Mesothelial cell of epicardium (in vitro differentiated cells): ENCODE measurements around the gene TBCD. TPM values are rescaled to one million over a fixed set of nuclear protein-coding genes. Genes with fewer than 3 reads are reported as not detected.

Source experiments
- DNase-seq, 2 experiments: peaks; one replicate each; pipeline ENCODE4 v3.0.0; 2021; ENCODE audit warnings: low spot score in 2 of 2; ENCODE audit not compliant: unreplicated experiment in 2 of 2
- H3K27ac Mint-ChIP-seq: 2 replicates; pipeline ENCODE4 v1.8.0; 2021; ENCODE audit warnings: mixed read lengths
- H3K27me3 Mint-ChIP-seq: 2 replicates; pipeline ENCODE4 v1.8.0; 2021; ENCODE audit warnings: low read depth, mixed read lengths
- H3K36me3 Mint-ChIP-seq: 2 replicates; pipeline ENCODE4 v1.8.0; 2021; ENCODE audit warnings: mixed read lengths
- H3K4me1 Mint-ChIP-seq: 2 replicates; pipeline ENCODE4 v1.8.0; 2021; ENCODE audit warnings: mixed read lengths
- H3K4me3 Mint-ChIP-seq: 2 replicates; pipeline ENCODE4 v1.8.0; 2021; ENCODE audit warnings: mild to moderate bottlenecking, moderate library complexity, mixed read lengths
- H3K9me3 Mint-ChIP-seq: 2 replicates; pipeline ENCODE4 v1.8.0; 2021; ENCODE audit warnings: mixed read lengths
- total RNA-seq: library from RNA; stranded (reverse); gene quantifications from 3 replicates; pipeline ENCODE4 v1.2.1, GENCODE V29; 2021
- TF ChIP-seq, protein P1 (sequence below): fragments of 200-600 bp; sonication (generic); IDR thresholded peaks from one replicate; pipeline ENCODE4 v1.5.0; 2021; ENCODE audit warnings: antibody characterized with exemption; ENCODE audit not compliant: unreplicated experiment

The TBCD gene
- total RNA-seq, 1 donor from 2014 or later = 117 TPM

DNA sequence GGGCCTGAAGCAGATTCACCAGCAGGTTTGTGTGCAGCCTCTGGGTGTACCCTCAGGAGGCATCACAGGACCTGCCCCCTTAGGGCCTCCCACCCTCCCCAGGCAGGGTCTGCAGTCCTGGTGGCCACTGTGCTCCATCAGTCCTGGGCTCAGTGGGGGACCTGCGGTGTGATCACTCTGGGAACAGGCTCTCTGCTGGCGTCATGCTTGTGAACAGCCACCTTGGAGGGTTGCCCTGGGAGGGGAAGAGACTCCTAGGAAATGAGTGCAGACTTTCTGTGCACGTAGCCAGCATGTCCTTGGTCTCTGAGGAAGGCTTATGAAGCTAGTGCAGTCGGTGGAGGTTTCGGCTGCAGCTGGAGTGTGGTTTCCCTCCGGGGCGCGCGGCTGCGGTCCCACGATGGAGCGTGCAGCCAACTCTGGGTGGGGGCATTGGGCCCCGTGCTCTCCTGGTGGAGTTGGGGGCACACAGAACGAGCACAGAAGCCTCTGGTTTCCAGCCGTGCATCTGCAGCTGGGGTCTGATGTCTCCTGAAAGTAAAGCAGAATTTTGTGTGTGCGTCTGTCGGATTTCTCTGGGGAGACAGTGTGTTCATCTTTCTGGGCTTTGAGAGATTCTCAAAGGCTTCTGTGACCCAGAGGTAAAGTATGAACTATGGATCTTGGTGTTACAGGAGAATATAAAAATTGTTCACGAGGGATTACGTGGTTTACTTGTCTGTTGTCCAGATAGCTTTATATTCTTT lies 156.1 kb downstream of the TBCD start:
- no peaks in the 10 kb centered on the region for H3K4me1 Mint-ChIP-seq
- peaks cover 11% of the 10 kb centered on the region for H3K36me3 Mint-ChIP-seq
- TF ChIP-seq, protein P1, sequence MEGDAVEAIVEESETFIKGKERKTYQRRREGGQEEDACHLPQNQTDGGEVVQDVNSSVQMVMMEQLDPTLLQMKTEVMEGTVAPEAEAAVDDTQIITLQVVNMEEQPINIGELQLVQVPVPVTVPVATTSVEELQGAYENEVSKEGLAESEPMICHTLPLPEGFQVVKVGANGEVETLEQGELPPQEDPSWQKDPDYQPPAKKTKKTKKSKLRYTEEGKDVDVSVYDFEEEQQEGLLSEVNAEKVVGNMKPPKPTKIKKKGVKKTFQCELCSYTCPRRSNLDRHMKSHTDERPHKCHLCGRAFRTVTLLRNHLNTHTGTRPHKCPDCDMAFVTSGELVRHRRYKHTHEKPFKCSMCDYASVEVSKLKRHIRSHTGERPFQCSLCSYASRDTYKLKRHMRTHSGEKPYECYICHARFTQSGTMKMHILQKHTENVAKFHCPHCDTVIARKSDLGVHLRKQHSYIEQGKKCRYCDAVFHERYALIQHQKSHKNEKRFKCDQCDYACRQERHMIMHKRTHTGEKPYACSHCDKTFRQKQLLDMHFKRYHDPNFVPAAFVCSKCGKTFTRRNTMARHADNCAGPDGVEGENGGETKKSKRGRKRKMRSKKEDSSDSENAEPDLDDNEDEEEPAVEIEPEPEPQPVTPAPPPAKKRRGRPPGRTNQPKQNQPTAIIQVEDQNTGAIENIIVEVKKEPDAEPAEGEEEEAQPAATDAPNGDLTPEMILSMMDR = no peak
- peak overlapping the region; percentile 41 for H3K27ac Mint-ChIP-seq
- H3K9me3 Mint-ChIP-seq = no peaks in the 10 kb centered on the region
- no peak for DNase-seq
- no peaks in the 10 kb centered on the region for H3K27me3 Mint-ChIP-seq
- no peak overlapping the region for H3K4me3 Mint-ChIP-seq

DNA sequence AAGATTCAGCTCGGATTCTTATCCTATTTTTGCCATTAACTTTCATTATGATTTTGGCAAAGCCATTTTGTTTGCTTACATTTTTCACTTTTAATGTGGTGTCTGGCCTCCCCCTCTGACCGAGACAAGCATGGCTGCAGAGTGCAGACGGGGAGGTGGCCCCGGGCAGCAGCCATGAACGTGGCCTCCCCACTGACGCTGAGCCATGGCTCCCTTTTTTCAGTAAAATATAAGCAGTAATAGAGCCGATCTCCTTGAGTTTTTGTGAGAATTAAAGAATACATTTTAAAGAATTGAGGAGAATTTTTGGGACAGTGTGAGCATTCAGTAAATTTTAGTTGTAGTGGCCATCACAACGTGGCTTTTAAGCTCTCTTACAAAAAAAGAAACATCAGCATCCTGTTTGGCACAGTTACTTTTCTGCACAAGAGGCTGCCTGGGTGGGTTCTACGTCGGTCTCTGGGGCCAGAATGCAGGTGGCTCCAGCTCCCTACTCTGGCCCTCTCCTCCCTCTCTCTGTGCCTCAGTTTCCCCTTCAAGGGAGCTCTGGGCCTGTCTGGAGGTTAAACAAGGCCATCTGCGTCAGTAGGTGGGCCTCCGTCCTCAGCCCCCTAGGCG lies 156.8 kb downstream of the TBCD start:
- Mint-ChIP-seq H3K27me3 (no peaks in the 10 kb centered on the region), H3K4me1 (no peaks in the 10 kb centered on the region), H3K9me3 (no peaks in the 10 kb centered on the region), H3K36me3 (peaks cover 12% of the 10 kb centered on the region), H3K4me3 (no peak overlapping the region), H3K27ac (no peak overlapping the region)
- no peak for DNase-seq
- TF ChIP-seq, protein P1 = no peak

DNA sequence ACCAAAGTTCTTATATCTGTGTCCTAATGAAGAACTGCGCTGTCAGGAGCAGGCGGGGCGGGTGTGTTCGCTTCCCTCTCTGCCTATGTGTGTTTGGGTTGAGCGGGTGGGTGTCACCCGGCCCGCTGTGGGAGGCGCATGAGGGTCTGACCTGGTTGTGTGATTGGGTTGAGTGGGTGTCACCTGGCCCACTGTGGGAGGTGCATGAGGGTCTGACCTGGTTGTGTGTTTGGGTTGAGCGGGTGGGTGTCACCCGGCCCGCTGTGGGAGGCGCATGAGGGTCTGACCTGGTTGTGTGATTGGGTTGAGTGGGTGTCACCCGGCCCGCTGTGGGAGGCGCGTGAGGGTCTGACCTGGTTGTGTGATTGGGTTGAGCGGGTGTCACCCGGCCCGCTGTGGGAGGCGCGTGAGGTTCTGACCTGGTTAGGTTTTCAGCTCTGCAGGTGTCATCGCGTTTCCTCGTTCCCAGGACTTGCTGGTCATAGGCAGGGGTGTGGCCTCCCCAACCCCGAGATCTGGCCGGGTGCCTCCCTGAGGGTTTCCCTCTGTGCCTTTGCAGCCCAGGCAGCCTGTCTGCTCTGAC lies 157.5 kb downstream of the TBCD start:
- Mint-ChIP-seq H3K36me3 (peaks cover 11% of the 10 kb centered on the region), H3K4me3 (no peak overlapping the region), H3K27me3 (no peaks in the 10 kb centered on the region), H3K4me1 (no peaks in the 10 kb centered on the region), H3K9me3 (no peaks in the 10 kb centered on the region), H3K27ac (no peak overlapping the region)
- TF ChIP-seq, protein P1 = no peak
- no peak for DNase-seq

DNA sequence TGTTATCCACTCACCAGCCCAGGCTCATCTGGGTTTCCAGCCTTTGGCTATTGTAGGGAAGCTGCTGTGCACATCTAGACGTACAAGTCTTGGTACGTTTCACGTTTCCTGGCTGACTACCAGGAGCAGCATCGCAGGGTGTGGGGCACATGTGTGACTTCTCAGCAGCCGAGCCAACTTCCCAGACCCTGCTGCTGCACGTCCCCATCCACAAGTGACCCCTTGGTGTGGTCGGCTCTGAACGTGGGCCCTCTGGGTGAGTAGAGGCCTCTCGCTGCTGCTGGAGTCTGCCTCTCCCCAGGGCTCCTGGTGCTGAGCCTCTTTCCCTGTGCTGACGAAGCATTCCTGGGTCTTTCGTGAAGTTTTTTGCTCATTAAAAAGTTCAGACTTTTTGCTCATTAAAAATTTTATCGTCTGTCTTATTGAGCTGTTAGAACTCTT lies 158.2 kb downstream of the TBCD start:
- TF ChIP-seq, protein P1 = no peak
- H3K9me3 Mint-ChIP-seq = no peaks in the 10 kb centered on the region
- no peak overlapping the region for H3K27ac Mint-ChIP-seq

DNA sequence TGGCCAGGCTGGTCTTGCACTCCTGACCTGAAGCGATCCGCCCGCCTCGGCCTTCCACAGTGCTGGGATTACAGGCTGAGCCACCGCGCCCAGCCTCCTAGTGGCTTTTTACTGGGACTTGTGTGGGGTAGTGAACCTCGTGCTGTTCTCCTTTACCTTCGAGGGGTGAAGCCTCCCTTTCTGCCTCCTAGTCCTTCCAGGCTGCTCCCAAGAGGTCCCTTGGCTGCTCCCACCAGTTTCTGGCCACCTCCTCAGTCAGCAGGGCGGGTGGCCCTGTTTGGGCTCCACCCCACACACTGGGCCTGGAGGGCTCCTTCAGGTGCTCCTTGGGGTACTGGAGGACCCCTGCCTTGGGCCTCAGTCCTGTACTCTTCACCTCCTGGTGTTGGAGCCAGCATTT lies 158.9 kb downstream of the TBCD start:
- H3K4me3 Mint-ChIP-seq = no peak overlapping the region
- H3K36me3 Mint-ChIP-seq = peaks cover 14% of the 10 kb centered on the region
- H3K4me1 Mint-ChIP-seq = no peaks in the 10 kb centered on the region
- TF ChIP-seq, protein P1 = no peak
- no peak for DNase-seq
- no peak overlapping the region for H3K27ac Mint-ChIP-seq
- H3K27me3 Mint-ChIP-seq = no peaks in the 10 kb centered on the region
- H3K9me3 Mint-ChIP-seq = no peaks in the 10 kb centered on the region

More for the DNA sequence above, 158.2 kb downstream of the TBCD start:
- no peak for DNase-seq
- Mint-ChIP-seq H3K36me3 (peaks cover 10% of the 10 kb centered on the region), H3K4me1 (no peaks in the 10 kb centered on the region), H3K4me3 (no peak overlapping the region), H3K27me3 (no peaks in the 10 kb centered on the region)
